Measurements from ENCODE around the gene TTBK2. TPM values are rescaled to one million over a fixed set of nuclear protein-coding genes. Genes with fewer than 3 reads are reported as not detected.

Gene TTBK2
- total RNA-seq, 2 experiments from 2014 or later, result 17.2 to 17.7 TPM

DNA sequence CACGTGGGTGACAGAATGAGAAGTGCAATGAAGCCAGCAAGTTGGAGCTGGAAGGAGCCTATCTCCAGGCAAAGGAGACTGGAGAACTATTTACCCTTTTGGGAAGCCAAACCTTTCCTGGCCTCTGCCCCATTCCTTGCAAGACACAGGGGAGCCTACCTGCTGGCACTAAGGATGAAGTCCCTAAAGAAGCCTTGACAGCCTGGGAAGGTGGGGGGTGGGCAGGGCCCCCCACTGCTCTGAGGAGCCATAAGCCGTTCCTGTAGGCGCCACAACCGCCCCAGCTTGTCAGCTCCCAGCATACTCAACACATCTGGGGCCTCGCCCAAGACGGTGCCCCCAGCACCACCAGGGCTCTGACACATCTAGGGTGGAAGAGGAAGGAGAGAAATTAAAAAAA is 189.1 kb downstream of the TTBK2 start:
- Mint-ChIP-seq H3K27me3 (no peaks in the 10 kb centered on the region), H3K4me1 (peaks cover 10% of the 10 kb centered on the region), H3K36me3 (peaks cover 19% of the 10 kb centered on the region), H3K4me3 (no peak overlapping the region), H3K27ac (no peak overlapping the region), H3K9me3 (no peaks in the 10 kb centered on the region)
- no peak for ATAC-seq (ENCODE audit: low read depth)
- POLR2A ChIA-PET, result no interaction called here
- no peak for DNase-seq

DNA sequence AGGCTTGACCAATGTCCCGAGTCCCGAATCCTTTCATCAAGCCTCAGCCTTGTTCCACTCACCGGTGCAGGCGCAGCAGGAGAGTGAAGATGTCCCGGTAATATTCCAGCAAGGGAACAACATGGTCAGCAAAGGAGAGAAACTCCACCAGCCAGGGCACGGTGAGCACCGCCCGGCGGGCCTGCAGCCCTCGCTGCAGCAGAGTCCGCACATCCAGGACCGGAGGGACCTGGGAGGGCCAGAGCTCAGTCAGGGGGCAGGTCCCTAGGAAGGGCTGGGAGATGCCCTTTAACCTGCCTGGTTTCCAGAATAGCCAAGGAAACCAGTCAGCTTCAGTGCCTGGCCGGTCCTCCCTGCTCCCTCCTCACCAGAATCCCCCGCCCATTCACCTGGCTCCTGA is 190.0 kb downstream of the TTBK2 start:
- Mint-ChIP-seq H3K4me1 (peaks cover 5% of the 10 kb centered on the region), H3K4me3 (no peak overlapping the region), H3K9me3 (no peaks in the 10 kb centered on the region), H3K27ac (no peak overlapping the region), H3K36me3 (peaks cover 19% of the 10 kb centered on the region), H3K27me3 (no peaks in the 10 kb centered on the region)
- ATAC-seq (ENCODE audit: low read depth) (no peak), DNase-seq (no peak)
- POLR2A ChIA-PET, result interaction anchor here (0.6 kb wide), 1 partner anchor 504 kb away, joined by 4 read pairs; no protein-coding TSS in a partner anchor

DNA sequence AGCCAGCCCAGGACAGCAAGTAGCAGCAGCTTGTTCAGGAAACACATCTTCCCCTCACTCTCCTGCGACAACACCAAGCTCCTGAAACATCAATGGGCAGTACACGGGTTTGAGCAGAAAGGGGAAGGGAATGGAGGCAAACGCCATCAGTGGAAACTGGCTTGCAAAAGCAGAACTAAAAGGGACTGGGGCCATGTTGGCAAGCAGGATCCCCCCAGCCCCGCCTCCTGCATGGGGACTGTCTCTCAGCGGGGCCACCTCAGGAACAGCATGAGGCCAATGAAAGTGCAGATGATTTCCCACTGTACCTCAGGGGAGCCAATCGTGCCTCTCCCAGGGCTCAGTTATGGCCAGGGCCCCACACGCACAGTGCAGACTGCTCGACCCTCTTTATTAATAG is 190.4 kb downstream of the TTBK2 start:
- no peaks in the 10 kb centered on the region for H3K9me3 Mint-ChIP-seq
- no peak overlapping the region for H3K4me3 Mint-ChIP-seq
- peaks cover 5% of the 10 kb centered on the region for H3K4me1 Mint-ChIP-seq
- POLR2A ChIA-PET, result no interaction called here
- peaks cover 20% of the 10 kb centered on the region for H3K36me3 Mint-ChIP-seq
- DNase-seq (no peak), ATAC-seq (ENCODE audit: low read depth) (no peak)
- no peaks in the 10 kb centered on the region for H3K27me3 Mint-ChIP-seq
- no peak overlapping the region for H3K27ac Mint-ChIP-seq

DNA sequence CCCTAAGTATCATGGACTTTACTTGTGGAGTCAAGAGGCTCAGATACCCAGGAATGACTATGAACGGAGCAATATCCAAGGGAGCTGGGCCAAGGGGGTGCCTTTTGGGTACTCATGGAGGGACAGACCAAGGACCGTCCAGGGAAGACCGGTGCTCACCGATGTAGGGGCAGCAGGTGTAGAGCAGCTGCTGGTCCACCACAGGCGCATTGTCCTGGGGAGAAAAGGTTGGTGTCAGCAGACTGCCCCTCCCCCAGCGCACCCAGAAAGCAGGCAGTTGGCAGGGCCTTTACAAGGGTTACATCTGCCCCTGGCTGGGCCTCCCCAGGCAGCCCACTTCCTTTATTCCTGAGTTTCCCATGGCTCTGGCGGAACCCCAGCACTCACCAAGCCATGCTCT is 191.2 kb downstream of the TTBK2 start:
- Mint-ChIP-seq H3K9me3 (no peaks in the 10 kb centered on the region), H3K4me1 (peaks cover 3% of the 10 kb centered on the region), H3K36me3 (peaks cover 24% of the 10 kb centered on the region), H3K4me3 (no peak overlapping the region), H3K27ac (no peak overlapping the region), H3K27me3 (no peaks in the 10 kb centered on the region)
- DNase-seq (no peak), ATAC-seq (ENCODE audit: low read depth) (no peak)
- POLR2A ChIA-PET, result no interaction called here

DNA sequence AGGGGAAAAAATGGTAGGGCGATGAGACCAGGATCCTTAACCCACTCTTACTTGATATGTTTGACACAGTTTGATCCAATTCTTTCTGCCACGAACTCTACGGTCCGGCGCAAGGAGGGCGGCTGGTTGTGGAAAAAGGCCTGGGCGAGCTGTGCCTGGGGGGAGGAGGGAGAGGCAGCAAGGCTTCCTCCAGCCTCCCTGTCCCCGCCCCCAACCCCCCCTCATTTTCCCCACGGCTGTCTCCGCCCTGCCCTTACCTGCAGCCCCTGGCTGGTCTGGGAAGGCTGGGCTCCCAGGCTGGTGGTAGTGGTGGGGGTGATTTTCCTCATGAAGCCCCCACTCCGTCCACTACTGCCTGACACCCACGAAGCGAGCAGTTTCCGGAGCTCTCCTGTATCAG is 191.6 kb downstream of the TTBK2 start:
- H3K27ac Mint-ChIP-seq, result no peak overlapping the region
- H3K4me1 Mint-ChIP-seq, result peaks cover 1% of the 10 kb centered on the region
- H3K36me3 Mint-ChIP-seq, result peaks cover 22% of the 10 kb centered on the region
- H3K27me3 Mint-ChIP-seq, result no peaks in the 10 kb centered on the region
- DNase-seq, result no peak
- POLR2A ChIA-PET, result no interaction called here
- H3K4me3 Mint-ChIP-seq, result no peak overlapping the region
- no peak for ATAC-seq (ENCODE audit: low read depth)
- H3K9me3 Mint-ChIP-seq, result no peaks in the 10 kb centered on the region

DNA sequence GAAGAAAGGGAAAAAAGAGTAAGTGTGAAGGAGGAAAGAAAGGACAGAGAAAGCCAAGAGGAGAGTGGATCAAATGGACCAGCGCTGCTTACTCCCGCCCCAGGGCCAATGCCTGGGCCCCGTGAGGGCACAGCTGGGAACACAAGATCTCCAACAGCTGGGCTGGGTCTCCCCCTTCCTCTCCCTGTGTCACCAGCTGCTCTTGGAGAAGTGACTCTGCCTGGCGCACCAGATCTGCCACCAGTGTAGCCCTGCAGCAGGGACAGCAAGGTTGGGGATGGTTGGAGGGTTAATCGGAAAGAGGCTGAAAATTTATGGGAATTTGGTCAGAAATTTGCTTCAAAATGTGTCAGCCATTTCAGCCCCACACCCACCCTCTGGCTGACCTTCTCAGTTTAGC is 192.0 kb downstream of the TTBK2 start:
- ATAC-seq (ENCODE audit: low read depth) (no peak), DNase-seq (no peak)
- H3K36me3 Mint-ChIP-seq, result peaks cover 22% of the 10 kb centered on the region
- no peak overlapping the region for H3K4me3 Mint-ChIP-seq
- no peaks in the 10 kb centered on the region for H3K9me3 Mint-ChIP-seq
- H3K27me3 Mint-ChIP-seq, result no peaks in the 10 kb centered on the region
- POLR2A ChIA-PET, result no interaction called here
- peak overlapping the region; percentile 54 for H3K27ac Mint-ChIP-seq
- peaks cover 1% of the 10 kb centered on the region for H3K4me1 Mint-ChIP-seq

DNA sequence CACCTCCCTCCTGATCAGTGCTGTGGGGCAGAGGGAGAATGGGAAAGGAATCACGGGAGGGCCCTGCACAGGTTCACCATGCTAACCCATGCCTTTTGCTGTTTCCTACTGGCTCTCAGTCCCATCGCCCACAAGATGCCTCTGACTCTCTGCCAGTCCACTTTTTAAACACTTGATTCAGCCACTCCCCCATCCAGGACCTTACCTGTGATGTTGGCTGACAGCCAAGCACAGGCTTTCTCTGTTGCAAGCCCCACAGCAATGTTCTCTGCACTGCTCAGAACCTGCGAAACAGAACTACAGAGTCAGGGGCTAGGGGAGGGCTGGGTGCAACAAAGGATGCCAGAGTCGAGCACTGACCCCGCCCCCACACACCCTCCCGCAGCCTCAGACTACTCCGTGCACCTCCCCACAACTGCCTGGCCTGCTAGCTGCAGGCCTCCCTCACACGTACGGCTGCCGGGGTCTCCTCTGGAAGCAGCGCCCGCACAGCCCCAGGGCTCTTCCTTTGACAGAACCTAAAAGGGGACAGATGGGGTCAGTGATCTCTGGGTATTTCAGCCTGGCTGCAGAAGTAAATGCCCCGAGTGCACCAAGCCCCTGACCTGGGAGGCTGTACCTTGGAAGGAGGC is 192.7 kb downstream of the TTBK2 start:
- Mint-ChIP-seq H3K27ac (no peak overlapping the region), H3K4me1 (peaks cover 1% of the 10 kb centered on the region), H3K36me3 (peaks cover 19% of the 10 kb centered on the region), H3K27me3 (no peaks in the 10 kb centered on the region), H3K9me3 (no peaks in the 10 kb centered on the region), H3K4me3 (no peak overlapping the region)
- ATAC-seq (ENCODE audit: low read depth), result no peak
- DNase-seq, result no peak
- POLR2A ChIA-PET, result no interaction called here

DNA sequence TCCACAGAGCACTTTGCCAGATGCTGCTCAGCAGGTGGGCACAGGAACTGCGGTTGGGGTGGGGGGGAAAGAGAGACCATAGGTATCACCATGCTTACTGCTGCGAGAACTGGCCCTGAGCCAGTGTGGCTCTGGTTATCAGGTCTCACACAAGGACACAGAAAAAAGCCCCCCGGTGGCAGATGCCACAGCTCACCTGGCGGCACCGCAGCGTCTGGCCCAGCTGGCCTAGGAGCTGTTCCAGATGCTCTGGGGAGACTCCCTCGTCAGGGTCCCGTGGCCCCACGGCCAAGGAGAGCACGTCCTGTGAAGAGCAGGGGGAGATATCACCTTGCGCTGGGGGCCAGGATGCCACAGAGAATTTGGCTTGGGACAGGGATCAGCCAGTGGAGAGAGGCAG is 194.5 kb downstream of the TTBK2 start:
- no peaks in the 10 kb centered on the region for H3K9me3 Mint-ChIP-seq

DNA sequence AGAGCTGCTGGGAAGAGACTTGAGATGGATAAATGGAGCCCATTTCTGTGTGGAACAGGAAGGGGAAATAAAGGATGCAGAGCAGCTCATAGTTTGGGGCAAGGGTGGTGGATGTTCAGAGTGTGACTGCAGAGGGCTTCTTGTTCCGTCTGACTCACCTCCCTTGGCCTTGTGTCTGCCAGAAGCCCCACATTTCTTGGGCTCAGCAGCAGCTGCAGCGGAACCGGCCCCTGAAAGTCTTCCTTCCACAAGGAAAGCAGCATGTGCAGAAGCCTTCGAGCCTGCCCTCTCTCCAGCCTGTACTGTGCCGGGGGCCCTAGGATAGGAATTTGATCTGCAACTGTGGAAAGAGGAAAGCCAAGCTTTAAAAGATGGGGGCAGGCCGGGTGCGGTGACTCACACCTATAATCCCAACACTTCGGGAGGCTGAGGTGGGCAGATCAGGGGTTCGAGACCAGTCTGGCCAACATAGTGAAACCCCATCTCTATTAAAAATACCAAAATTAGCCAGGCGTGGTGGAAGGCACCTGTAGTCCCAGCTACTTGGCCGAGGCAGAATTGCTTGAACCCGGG is 195.2 kb downstream of the TTBK2 start:
- peaks cover 12% of the 10 kb centered on the region for H3K36me3 Mint-ChIP-seq
- POLR2A ChIA-PET, result interaction anchor here (0.6 to 1.0 kb wide), 2 partner anchors 10 to 1069 kb away, joined by 3 read pairs; no protein-coding TSS in a partner anchor
- no peak overlapping the region for H3K27ac Mint-ChIP-seq
- H3K4me3 Mint-ChIP-seq, result no peak overlapping the region
- DNase-seq (no peak), ATAC-seq (ENCODE audit: low read depth) (no peak)
- no peaks in the 10 kb centered on the region for H3K4me1 Mint-ChIP-seq
- H3K9me3 Mint-ChIP-seq, result no peaks in the 10 kb centered on the region
- no peaks in the 10 kb centered on the region for H3K27me3 Mint-ChIP-seq

More for the DNA sequence above, 194.5 kb downstream of the TTBK2 start:
- no peak overlapping the region for H3K4me3 Mint-ChIP-seq
- POLR2A ChIA-PET, result interaction anchor here (0.6 to 1.0 kb wide), 3 partner anchors 9 to 11 kb away, joined by 3 read pairs; no protein-coding TSS in a partner anchor
- H3K27ac Mint-ChIP-seq, result no peak overlapping the region
- peaks cover 14% of the 10 kb centered on the region for H3K36me3 Mint-ChIP-seq
- DNase-seq (no peak), ATAC-seq (ENCODE audit: low read depth) (peak; percentile 16)
- H3K4me1 Mint-ChIP-seq, result no peaks in the 10 kb centered on the region
- H3K27me3 Mint-ChIP-seq, result no peaks in the 10 kb centered on the region

DNA sequence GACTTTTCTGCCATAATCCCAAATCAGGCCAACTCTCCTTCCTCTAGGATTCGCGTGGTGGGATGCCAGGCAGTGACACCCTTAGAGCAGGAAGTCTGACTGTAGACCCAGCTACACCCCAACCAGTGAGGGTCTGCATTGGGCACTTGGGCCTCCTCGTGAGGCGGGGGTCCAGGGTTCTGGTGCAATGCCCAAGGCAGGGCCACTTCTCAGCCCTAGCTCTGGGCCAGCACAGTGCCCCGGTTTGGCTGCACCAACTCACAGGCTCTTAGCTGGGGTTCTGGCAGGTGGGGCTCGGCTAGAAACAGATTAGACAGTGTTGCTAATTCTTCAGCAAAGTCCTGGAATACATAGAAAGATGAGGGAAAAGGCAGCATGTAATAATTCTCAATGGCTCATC is 196.3 kb downstream of the TTBK2 start:
- H3K27ac Mint-ChIP-seq, result no peak overlapping the region
- peaks cover 12% of the 10 kb centered on the region for H3K36me3 Mint-ChIP-seq
- H3K9me3 Mint-ChIP-seq, result no peaks in the 10 kb centered on the region
- no peaks in the 10 kb centered on the region for H3K27me3 Mint-ChIP-seq
- DNase-seq (no peak), ATAC-seq (ENCODE audit: low read depth) (no peak)
- POLR2A ChIA-PET, result interaction anchor here (1.5 kb wide), 1 partner anchor 9 kb away, joined by 3 read pairs; no protein-coding TSS in a partner anchor
- no peak overlapping the region for H3K4me3 Mint-ChIP-seq
- H3K4me1 Mint-ChIP-seq, result no peaks in the 10 kb centered on the region

DNA sequence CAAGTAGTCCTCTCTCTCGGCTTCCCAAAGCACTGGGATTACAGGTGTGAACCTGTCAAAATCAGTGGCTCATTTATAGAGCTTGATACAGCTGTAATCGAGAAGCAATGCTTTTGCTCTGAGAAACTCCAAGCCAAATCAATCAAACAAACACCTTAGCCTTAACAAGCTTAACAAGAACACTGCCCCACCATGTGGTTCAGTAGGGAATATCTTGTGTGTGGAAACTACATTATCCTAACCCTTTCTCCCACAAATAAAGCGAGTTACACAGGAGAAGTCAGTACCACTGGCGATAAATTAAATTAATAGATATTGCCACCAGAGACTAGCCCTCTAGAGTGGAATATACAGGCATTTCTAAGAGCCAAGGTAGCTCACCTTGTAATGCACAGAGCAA is 197.5 kb downstream of the TTBK2 start:
- no peak overlapping the region for H3K27ac Mint-ChIP-seq
- peaks cover 8% of the 10 kb centered on the region for H3K36me3 Mint-ChIP-seq
- ATAC-seq (ENCODE audit: low read depth) (no peak), DNase-seq (no peak)
- no peaks in the 10 kb centered on the region for H3K27me3 Mint-ChIP-seq
- no peak overlapping the region for H3K4me3 Mint-ChIP-seq
- no peaks in the 10 kb centered on the region for H3K4me1 Mint-ChIP-seq
- POLR2A ChIA-PET, result interaction anchor here (1.1 to 1.5 kb wide), 2 partner anchors 10 to 14 kb away, joined by 3 read pairs; partner anchors contain the start of gene CDAN1
- H3K9me3 Mint-ChIP-seq, result no peaks in the 10 kb centered on the region

DNA sequence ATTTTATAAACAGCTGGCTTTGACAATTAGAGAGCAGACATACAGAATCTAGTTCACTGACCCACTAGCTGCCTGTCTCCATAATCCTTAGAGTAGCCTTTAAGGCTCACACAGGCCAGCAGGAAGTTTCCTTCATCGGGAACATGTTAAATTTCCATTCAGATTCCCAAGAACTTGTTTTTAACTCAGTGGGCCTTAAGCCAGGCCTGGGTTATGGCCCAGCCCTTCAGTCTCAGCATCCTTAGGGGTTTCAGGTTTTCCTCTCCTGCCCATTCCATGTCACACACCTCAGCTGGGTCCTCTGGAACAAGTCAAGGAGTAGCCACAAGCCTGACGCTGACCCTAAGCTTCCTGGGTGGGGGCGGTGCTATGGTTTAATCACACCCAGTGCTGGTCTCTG is 198.7 kb downstream of the TTBK2 start:
- no peak overlapping the region for H3K27ac Mint-ChIP-seq
- POLR2A ChIA-PET, result interaction anchor here (0.6 kb wide), 2 partner anchors 12 to 496 kb away, joined by 3 to 6 read pairs; no protein-coding TSS in a partner anchor
- peaks cover 5% of the 10 kb centered on the region for H3K36me3 Mint-ChIP-seq

DNA sequence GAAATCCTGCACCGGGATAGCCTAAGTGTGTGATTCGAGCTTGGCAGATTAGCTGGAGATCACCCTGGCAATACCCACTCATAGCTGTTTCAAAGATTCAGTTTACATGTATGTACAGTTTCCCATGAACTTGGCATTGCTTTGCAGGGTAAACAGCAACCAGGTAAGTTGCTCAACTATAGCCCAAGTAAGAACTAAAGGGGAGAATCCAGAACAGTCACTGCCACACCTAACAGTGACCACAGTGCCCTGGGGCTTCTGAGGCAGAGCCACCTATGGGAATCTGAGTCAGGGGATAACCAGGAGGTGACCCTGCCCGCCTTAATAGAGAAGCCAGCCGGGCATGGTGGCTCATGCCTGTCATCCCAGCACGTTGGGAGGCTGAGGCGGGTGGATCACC is 199.6 kb downstream of the TTBK2 start:
- H3K27ac Mint-ChIP-seq, result no peak overlapping the region

More for the DNA sequence above, 198.7 kb downstream of the TTBK2 start:
- H3K27me3 Mint-ChIP-seq, result no peaks in the 10 kb centered on the region
- H3K9me3 Mint-ChIP-seq, result no peaks in the 10 kb centered on the region
- no peak overlapping the region for H3K4me3 Mint-ChIP-seq
- no peak for ATAC-seq (ENCODE audit: low read depth)
- no peak for DNase-seq
- no peaks in the 10 kb centered on the region for H3K4me1 Mint-ChIP-seq

DNA sequence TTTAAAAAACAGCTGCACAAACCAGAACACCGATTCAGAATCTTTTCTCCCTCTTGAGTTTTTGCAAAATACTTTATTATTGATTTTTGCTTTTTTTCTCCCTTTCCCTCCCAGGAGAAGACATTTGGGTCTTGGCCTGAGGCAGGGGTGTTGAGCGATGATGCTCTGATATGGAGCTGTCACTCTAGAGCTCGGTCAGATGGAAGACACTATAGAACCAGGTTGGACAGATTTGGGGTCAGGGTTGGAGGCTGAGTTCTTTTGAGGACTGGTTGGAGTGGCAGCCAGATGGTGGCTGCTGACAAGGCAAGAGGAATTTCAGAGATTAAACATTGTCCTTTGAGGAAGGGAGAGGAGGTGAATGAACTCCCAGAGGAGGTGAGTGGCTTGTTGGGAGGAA is 200.5 kb downstream of the TTBK2 start:
- H3K4me3 Mint-ChIP-seq, result no peak overlapping the region
- H3K27ac Mint-ChIP-seq, result no peak overlapping the region
- DNase-seq (no peak), ATAC-seq (ENCODE audit: low read depth) (no peak)
- POLR2A ChIA-PET, result no interaction called here
- H3K9me3 Mint-ChIP-seq, result no peaks in the 10 kb centered on the region
- H3K27me3 Mint-ChIP-seq, result no peaks in the 10 kb centered on the region
- no peaks in the 10 kb centered on the region for H3K4me1 Mint-ChIP-seq
- H3K36me3 Mint-ChIP-seq, result peaks cover 3% of the 10 kb centered on the region

More for the DNA sequence above, 199.6 kb downstream of the TTBK2 start:
- POLR2A ChIA-PET, result no interaction called here
- no peaks in the 10 kb centered on the region for H3K9me3 Mint-ChIP-seq
- DNase-seq (no peak), ATAC-seq (ENCODE audit: low read depth) (no peak)
- no peaks in the 10 kb centered on the region for H3K27me3 Mint-ChIP-seq
- no peak overlapping the region for H3K4me3 Mint-ChIP-seq
- peaks cover 5% of the 10 kb centered on the region for H3K36me3 Mint-ChIP-seq
- H3K4me1 Mint-ChIP-seq, result no peaks in the 10 kb centered on the region
